Cardiac fibroblast (primary cell): ENCODE measurements around the gene SYF2.
"Not testable (repeated sequence)": the region's sequence is repeated elsewhere in the genome, so short reads cannot be mapped to it uniquely, and the experiment has no call there.

Source experiments
- DNase-seq, 2 donors: peaks; one replicate each; pipeline versions ENCODE4 v3.0.0 to v3.0.0-alpha.2; 2010; ENCODE audit warnings: low read depth in 2 of 2
- H3K4me3 ChIP-seq, 2 donors: replicated peaks in 1 of 2; 1 replicate in 1 of 2; 2 replicates in 1 of 2; pipeline ENCODE4 v1.5.1; 2011; ENCODE audit warnings: low read depth in 2 of 2, low read length in 2 of 2, mild to moderate bottlenecking in 2 of 2, moderate library complexity in 1 of 2
- CTCF ChIP-seq: IDR thresholded peaks from one replicate; pipeline ENCODE4 v1.5.1; 2011; ENCODE audit warnings: low read depth, mild to moderate bottlenecking, low read length, inconsistent platforms

SYF2 gene

GRCh38 chr1:25195835-25196234 lies 36.5 kb downstream of the SYF2 start:
- no peak for TF ChIP-seq CTCF
- DNase-seq: no peak
- no peak overlapping the region for H3K4me3 ChIP-seq

GRCh38 chr1:25194572-25195020 lies 37.7 kb downstream of the SYF2 start:
- no peak for TF ChIP-seq CTCF
- DNase-seq: no peak
- H3K4me3 ChIP-seq: no peak overlapping the region

- no peak for TF ChIP-seq CTCF
- H3K4me3 ChIP-seq: no peak overlapping the region
- no peak for DNase-seq
These were observed 38.2 kb downstream of the SYF2 start for GRCh38 chr1:25194054-25194453.

GRCh38 chr1:25193229-25193628 lies 39.1 kb downstream of the SYF2 start:
- no peak for TF ChIP-seq CTCF
- DNase-seq: no peak
- no peak overlapping the region for H3K4me3 ChIP-seq

- DNase-seq: no peak
- no peak overlapping the region for H3K4me3 ChIP-seq
- TF ChIP-seq CTCF: no peak
These were observed 40.1 kb downstream of the SYF2 start for GRCh38 chr1:25192154-25192553.

- TF ChIP-seq CTCF: no peak
- no peak for DNase-seq
- H3K4me3 ChIP-seq: no peak overlapping the region
These were observed 42.0 kb downstream of the SYF2 start for GRCh38 chr1:25190260-25190659.

- not testable (repeated sequence) for DNase-seq, H3K4me3 ChIP-seq
These were observed 44.4 kb downstream of the SYF2 start for GRCh38 chr1:25187904-25188303.
